Osteoblast (primary cell): ENCODE measurements around the gene GRIN2A. TPM values are rescaled to one million over a fixed set of nuclear protein-coding genes. Genes with fewer than 3 reads are reported as not detected.

Experiments
- DNase-seq: peaks from one replicate; pipeline ENCODE4 v3.0.0; 2011; ENCODE audit warnings: low spot score, mixed read lengths; ENCODE audit not compliant: insufficient read length; ENCODE audit errors: missing footprints
- H2AFZ ChIP-seq: 2 replicates; pipeline ENCODE4 v1.6.0; 2011; ENCODE audit warnings: mild to moderate bottlenecking, low read length
- H3K27ac ChIP-seq: 2 replicates; pipeline ENCODE4 v1.5.1; 2011; ENCODE audit warnings: mild to moderate bottlenecking, low read depth, low read length, moderate library complexity
- H3K27me3 ChIP-seq: 2 replicates; pipeline ENCODE4 v1.6.0; 2012; ENCODE audit warnings: mild to moderate bottlenecking, control low read depth, inconsistent platforms, low read length, moderate library complexity; ENCODE audit not compliant: insufficient read depth
- H3K36me3 ChIP-seq: 2 replicates; pipeline ENCODE4 v1.5.1; 2011; ENCODE audit warnings: mild to moderate bottlenecking, low read length, control low read depth, moderate library complexity; ENCODE audit not compliant: insufficient read depth
- H3K4me1 ChIP-seq: 2 replicates; pipeline ENCODE4 v1.5.1; 2011; ENCODE audit warnings: mild to moderate bottlenecking, low read length, control low read depth, moderate library complexity; ENCODE audit not compliant: insufficient read depth
- H3K4me2 ChIP-seq: 2 replicates; pipeline ENCODE4 v1.6.0; 2011; ENCODE audit warnings: mild to moderate bottlenecking, low read length; ENCODE audit not compliant: insufficient read depth
- H3K4me3 ChIP-seq: fragments of 200-600 bp; sonication (generic); 3 replicates; pipeline ENCODE4 v1.5.1; 2012; ENCODE audit warnings: mild to moderate bottlenecking, low read length, inconsistent platforms; ENCODE audit not compliant: insufficient read depth
- H3K79me2 ChIP-seq: 2 replicates; pipeline ENCODE4 v1.6.0; 2012; ENCODE audit warnings: mild to moderate bottlenecking, low read length, control low read depth, inconsistent platforms; ENCODE audit not compliant: insufficient read depth
- H3K9me3 ChIP-seq: 2 replicates; pipeline ENCODE4 v1.5.1; 2011; ENCODE audit warnings: low read depth, low read length, control low read depth
- H4K20me1 ChIP-seq: 2 replicates; pipeline ENCODE4 v1.6.0; 2012; ENCODE audit warnings: mild to moderate bottlenecking, low read length, control low read depth; ENCODE audit not compliant: insufficient read depth
- total RNA-seq: library from RNA; depleted of rRNA; stranded (reverse); fragments of >200 nt; gene quantifications from 2 replicates; pipeline ENCODE4 v1.2.3, GENCODE V29; 2012
- TF ChIP-seq, protein P1 (sequence below): IDR thresholded peaks from 2 replicates; pipeline ENCODE4 v1.5.1; 2011; ENCODE audit warnings: mild to moderate bottlenecking, low read depth, low read length, moderate library complexity; ENCODE audit errors: extremely low read depth

Gene GRIN2A
- total RNA-seq, 1 donor, result 0.72 TPM

DNA sequence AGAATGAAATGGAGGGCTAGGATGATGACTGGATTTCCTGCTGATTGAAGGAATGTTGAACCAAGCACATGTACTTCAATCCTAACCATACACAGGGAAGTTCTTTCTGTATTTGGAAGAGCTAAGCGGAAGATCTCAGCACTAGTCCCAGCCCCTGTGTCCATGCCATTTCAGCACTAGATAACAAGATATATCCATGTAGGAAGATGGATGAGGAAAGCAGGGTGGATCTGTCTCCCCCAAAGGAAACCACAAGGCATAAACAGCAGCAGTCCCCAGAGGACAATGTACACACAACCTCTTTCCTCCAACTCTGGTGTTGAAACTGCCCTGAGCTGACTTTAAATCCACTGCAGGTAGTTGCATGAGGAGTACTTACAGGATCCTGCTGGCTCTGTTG lies 75.1 kb downstream of the GRIN2A start:
- Histone ChIP-seq H3K4me2 (no peak overlapping the region), H3K4me1 (no peaks in the 10 kb centered on the region), H3K9me3 (no peaks in the 10 kb centered on the region), H3K79me2 (no peaks in the 10 kb centered on the region), H4K20me1 (no peaks in the 10 kb centered on the region), H3K27ac (no peak overlapping the region), H3K36me3 (no peaks in the 10 kb centered on the region), H3K4me3 (no peak overlapping the region), H2AFZ (no peak overlapping the region), H3K27me3 (no peaks in the 10 kb centered on the region)
- no peak for DNase-seq
- TF ChIP-seq, protein P1, sequence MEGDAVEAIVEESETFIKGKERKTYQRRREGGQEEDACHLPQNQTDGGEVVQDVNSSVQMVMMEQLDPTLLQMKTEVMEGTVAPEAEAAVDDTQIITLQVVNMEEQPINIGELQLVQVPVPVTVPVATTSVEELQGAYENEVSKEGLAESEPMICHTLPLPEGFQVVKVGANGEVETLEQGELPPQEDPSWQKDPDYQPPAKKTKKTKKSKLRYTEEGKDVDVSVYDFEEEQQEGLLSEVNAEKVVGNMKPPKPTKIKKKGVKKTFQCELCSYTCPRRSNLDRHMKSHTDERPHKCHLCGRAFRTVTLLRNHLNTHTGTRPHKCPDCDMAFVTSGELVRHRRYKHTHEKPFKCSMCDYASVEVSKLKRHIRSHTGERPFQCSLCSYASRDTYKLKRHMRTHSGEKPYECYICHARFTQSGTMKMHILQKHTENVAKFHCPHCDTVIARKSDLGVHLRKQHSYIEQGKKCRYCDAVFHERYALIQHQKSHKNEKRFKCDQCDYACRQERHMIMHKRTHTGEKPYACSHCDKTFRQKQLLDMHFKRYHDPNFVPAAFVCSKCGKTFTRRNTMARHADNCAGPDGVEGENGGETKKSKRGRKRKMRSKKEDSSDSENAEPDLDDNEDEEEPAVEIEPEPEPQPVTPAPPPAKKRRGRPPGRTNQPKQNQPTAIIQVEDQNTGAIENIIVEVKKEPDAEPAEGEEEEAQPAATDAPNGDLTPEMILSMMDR, result no peak

DNA sequence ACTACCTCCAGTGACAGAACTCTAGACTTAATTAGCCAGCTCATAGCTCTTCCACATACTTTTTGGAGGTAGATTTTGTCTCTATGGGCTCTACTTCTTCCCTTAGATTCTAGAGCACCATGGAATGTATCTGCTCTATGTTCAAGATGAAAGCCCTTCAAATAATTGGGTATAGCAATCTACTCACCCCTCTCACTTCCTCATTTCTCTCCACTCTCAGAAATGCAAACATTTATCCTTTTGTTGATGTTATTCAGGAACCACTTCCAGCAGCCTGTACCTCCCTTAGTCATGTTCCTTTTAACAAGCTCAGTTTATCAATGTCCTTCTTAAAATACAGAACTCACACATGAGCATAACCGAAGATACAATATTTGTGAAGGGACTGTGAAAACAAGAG lies 78.5 kb downstream of the GRIN2A start:
- Histone ChIP-seq H3K4me2 (no peak overlapping the region), H3K4me1 (no peaks in the 10 kb centered on the region), H3K36me3 (no peaks in the 10 kb centered on the region), H4K20me1 (no peaks in the 10 kb centered on the region), H3K27ac (no peak overlapping the region), H3K79me2 (no peaks in the 10 kb centered on the region), H3K27me3 (no peaks in the 10 kb centered on the region), H3K4me3 (no peak overlapping the region), H3K9me3 (no peaks in the 10 kb centered on the region), H2AFZ (no peak overlapping the region)
- TF ChIP-seq, protein P1, result no peak
- no peak for DNase-seq

DNA sequence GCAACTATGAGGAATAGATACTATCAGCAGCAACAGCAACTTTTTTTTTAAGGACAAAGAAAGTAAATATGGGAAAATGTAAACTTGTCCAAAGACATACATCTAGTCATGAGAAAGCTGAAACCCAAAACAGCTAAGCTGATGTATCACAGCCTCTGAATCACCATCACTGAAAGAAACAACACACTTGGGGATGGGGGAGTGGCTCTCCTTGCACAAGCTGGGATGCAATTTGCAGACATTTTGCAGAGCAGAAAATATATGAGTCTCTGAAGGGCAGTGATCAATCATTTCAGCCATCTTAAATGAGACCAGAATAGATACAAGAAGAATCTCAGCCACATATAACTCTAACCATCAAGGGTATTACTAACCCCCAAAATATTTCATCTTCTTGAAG lies 79.1 kb downstream of the GRIN2A start:
- Histone ChIP-seq H3K27ac (no peak overlapping the region), H4K20me1 (no peaks in the 10 kb centered on the region), H2AFZ (no peak overlapping the region), H3K36me3 (no peaks in the 10 kb centered on the region), H3K4me2 (no peak overlapping the region), H3K4me1 (no peaks in the 10 kb centered on the region), H3K4me3 (no peak overlapping the region), H3K9me3 (no peaks in the 10 kb centered on the region), H3K27me3 (no peaks in the 10 kb centered on the region), H3K79me2 (no peaks in the 10 kb centered on the region)
- DNase-seq, result no peak
- TF ChIP-seq, protein P1, result no peak

DNA sequence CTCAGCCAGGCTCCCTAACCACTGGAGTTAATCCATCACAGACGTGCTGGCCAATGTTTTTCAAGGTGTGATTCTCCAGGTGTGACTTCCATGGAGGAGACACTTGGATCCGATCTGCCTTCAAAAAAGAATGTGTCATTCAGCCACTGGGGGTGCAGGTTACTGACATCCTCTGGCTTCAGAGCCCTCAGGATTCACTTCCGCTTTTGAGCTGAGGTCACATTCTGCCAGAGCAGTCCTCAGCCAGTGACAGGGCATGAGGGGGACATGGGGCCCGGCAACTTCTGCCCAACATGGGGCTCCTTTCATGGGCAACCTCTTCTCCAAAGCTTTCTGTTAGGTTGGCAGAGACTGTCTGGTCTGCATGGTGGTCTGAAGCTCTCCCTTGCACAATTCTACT lies 81.4 kb downstream of the GRIN2A start:
- Histone ChIP-seq H3K27ac (no peak overlapping the region), H4K20me1 (no peaks in the 10 kb centered on the region), H3K4me2 (no peak overlapping the region), H3K4me1 (no peaks in the 10 kb centered on the region), H3K9me3 (no peaks in the 10 kb centered on the region), H3K4me3 (no peak overlapping the region), H2AFZ (no peak overlapping the region), H3K27me3 (no peaks in the 10 kb centered on the region), H3K79me2 (no peaks in the 10 kb centered on the region), H3K36me3 (no peaks in the 10 kb centered on the region)
- TF ChIP-seq, protein P1, result no peak
- no peak for DNase-seq
